Measurements from ENCODE around the gene ARID1B.
A peak's percentile ranks its signal among the peaks of the same experiment; 100 is the strongest.

The ARID1B gene

GRCh38 chr6:157089258-157089657 is 312.1 kb downstream of the ARID1B start:
- DNase-seq, result peak; percentile 4

- DNase-seq, result no peak
These were observed 312.7 kb downstream of the ARID1B start for GRCh38 chr6:157089851-157090250.

GRCh38 chr6:157090736-157091135 is 313.6 kb downstream of the ARID1B start:
- no peak for DNase-seq

- DNase-seq, result no peak
These were observed 314.1 kb downstream of the ARID1B start for GRCh38 chr6:157091243-157091642.

- DNase-seq, result no peak
These were observed 314.8 kb downstream of the ARID1B start for GRCh38 chr6:157091856-157092460.

GRCh38 chr6:157092736-157093135 is 315.6 kb downstream of the ARID1B start:
- DNase-seq, result peak; percentile 88

- no peak for DNase-seq
These were observed 316.4 kb downstream of the ARID1B start for GRCh38 chr6:157093536-157093935.

GRCh38 chr6:157094038-157094437 is 316.9 kb downstream of the ARID1B start:
- no peak for DNase-seq

- no peak for DNase-seq
These were observed 317.9 kb downstream of the ARID1B start for GRCh38 chr6:157095084-157095483.

- DNase-seq, result no peak
These were observed 318.4 kb downstream of the ARID1B start for GRCh38 chr6:157095569-157095968.

GRCh38 chr6:157096105-157096504 is 318.9 kb downstream of the ARID1B start:
- no peak for DNase-seq

- no peak for DNase-seq
These were observed 319.3 kb downstream of the ARID1B start for GRCh38 chr6:157096522-157096921.

GRCh38 chr6:157097255-157097955 is 320.2 kb downstream of the ARID1B start:
- DNase-seq, result no peak

GRCh38 chr6:157098999-157099398 is 321.8 kb downstream of the ARID1B start:
- no peak for DNase-seq

- no peak for DNase-seq
These were observed 322.9 kb downstream of the ARID1B start for GRCh38 chr6:157099912-157100593.

GRCh38 chr6:157101166-157101565 is 324.0 kb downstream of the ARID1B start:
- no peak for DNase-seq

GRCh38 chr6:157104803-157105202 is 327.6 kb downstream of the ARID1B start:
- DNase-seq, result no peak

GRCh38 chr6:157106487-157106886 is 329.3 kb downstream of the ARID1B start:
- no peak for DNase-seq

- no peak for DNase-seq
These were observed 330.4 kb downstream of the ARID1B start for GRCh38 chr6:157107571-157107914.

GRCh38 chr6:157107915-157108651 is 330.9 kb downstream of the ARID1B start:
- peak; percentile 51 for DNase-seq

- DNase-seq, result no peak
These were observed 331.7 kb downstream of the ARID1B start for GRCh38 chr6:157108923-157109322.

GRCh38 chr6:157110607-157111006 is 333.4 kb downstream of the ARID1B start:
- DNase-seq, result no peak

- DNase-seq, result no peak
These were observed 336.2 kb downstream of the ARID1B start for GRCh38 chr6:157113389-157113788.

GRCh38 chr6:157116426-157116825 is 339.2 kb downstream of the ARID1B start:
- DNase-seq, result no peak
